Activated CD4-positive, alpha-beta memory T cell treated with anti-CD3 and anti-CD28 coated beads, Interleukin-2, amount 10 ng/mL, durations not matched to agents 7 days and 5 days (primary cell): ENCODE results near the gene TMEM158. TPM values are rescaled to one million over a fixed set of nuclear protein-coding genes. Genes with fewer than 3 reads are reported as not detected.
A peak's percentile ranks its signal among the peaks of the same experiment; 100 is the strongest.

Source experiments
- CTCF ChIA-PET: fragments of 350-600 bp; sonication (Branson Sonifier 250); formaldehyde crosslinking; loops from one replicate; lab custom pipeline; 2021; ENCODE audit warnings: antibody characterized with exemption, inconsistent platforms; lab: Charles Lee
- POLR2A ChIA-PET: fragments of 350-600 bp; sonication (Branson Sonifier 250); formaldehyde crosslinking; loops from one replicate; lab custom pipeline; 2021; ENCODE audit warnings: antibody characterized with exemption; lab: Charles Lee
- DNase-seq: peaks from one replicate; pipeline ENCODE4 v3.0.0-alpha.2; 2020
- H3K27ac Mint-ChIP-seq: one replicate; pipeline ENCODE4 v1.8.0; 2021; ENCODE audit warnings: mild to moderate bottlenecking, mixed read lengths
- H3K27me3 Mint-ChIP-seq: one replicate; pipeline ENCODE4 v1.8.0; 2021; ENCODE audit warnings: mixed read lengths
- H3K36me3 Mint-ChIP-seq: one replicate; pipeline ENCODE4 v1.8.0; 2021; ENCODE audit warnings: low read depth, mixed read lengths
- H3K4me1 Mint-ChIP-seq: one replicate; pipeline ENCODE4 v1.8.0; 2021; ENCODE audit warnings: mixed read lengths
- H3K4me3 Mint-ChIP-seq: one replicate; pipeline ENCODE4 v1.8.0; 2021; ENCODE audit warnings: mild to moderate bottlenecking, mixed read lengths
- H3K9me3 Mint-ChIP-seq: one replicate; pipeline ENCODE4 v1.8.0; 2021; ENCODE audit warnings: mixed read lengths
- total RNA-seq, 2 experiments: library from RNA; stranded (reverse); gene quantifications; one replicate each; pipeline ENCODE4 v1.2.3, GENCODE V29; 2021

The TMEM158 gene
- total RNA-seq, 2 experiments from 2014 or later, result not detected

GRCh38 chr3:45252826-45253225, 26.7 kb upstream of the TMEM158 start:
- no peak overlapping the region for H3K4me3 Mint-ChIP-seq
- ChIA-PET CTCF (interaction anchor here (1.2 kb wide), 2 partner anchors 197 to 212 kb away, joined by 3 read pairs; no protein-coding TSS in a partner anchor), POLR2A (no interaction called here)
- no peaks in the 10 kb centered on the region for H3K4me1 Mint-ChIP-seq
- H3K27ac Mint-ChIP-seq, result no peak overlapping the region
- H3K9me3 Mint-ChIP-seq, result no peaks in the 10 kb centered on the region
- H3K27me3 Mint-ChIP-seq, result peaks cover 22% of the 10 kb centered on the region
- no peaks in the 10 kb centered on the region for H3K36me3 Mint-ChIP-seq
- no peak for DNase-seq

- ChIA-PET CTCF (no interaction called here), POLR2A (no interaction called here)
- H3K4me3 Mint-ChIP-seq, result no peak overlapping the region
- no peak overlapping the region for H3K27ac Mint-ChIP-seq
- H3K4me1 Mint-ChIP-seq, result no peaks in the 10 kb centered on the region
- peaks cover 12% of the 10 kb centered on the region for H3K27me3 Mint-ChIP-seq
- H3K36me3 Mint-ChIP-seq, result no peaks in the 10 kb centered on the region
- H3K9me3 Mint-ChIP-seq, result no peaks in the 10 kb centered on the region
- DNase-seq, result no peak
These were observed 23.3 kb upstream of the TMEM158 start for GRCh38 chr3:45249391-45249790.

GRCh38 chr3:45246241-45246640, 20.2 kb upstream of the TMEM158 start:
- DNase-seq, result no peak
- H3K27me3 Mint-ChIP-seq, result peaks cover 9% of the 10 kb centered on the region
- H3K4me1 Mint-ChIP-seq, result no peaks in the 10 kb centered on the region
- ChIA-PET CTCF (no interaction called here), POLR2A (no interaction called here)
- no peaks in the 10 kb centered on the region for H3K36me3 Mint-ChIP-seq
- H3K9me3 Mint-ChIP-seq, result no peaks in the 10 kb centered on the region
- H3K4me3 Mint-ChIP-seq, result no peak overlapping the region
- no peak overlapping the region for H3K27ac Mint-ChIP-seq

GRCh38 chr3:45244356-45244755, 18.3 kb upstream of the TMEM158 start:
- ChIA-PET POLR2A (interaction anchor here (0.5 kb wide), 1 partner anchor 259 kb away, joined by 3 read pairs; no protein-coding TSS in a partner anchor), CTCF (interaction anchor here (0.5 kb wide), 1 partner anchor 543 kb away, joined by 3 read pairs; no protein-coding TSS in a partner anchor)
- no peak for DNase-seq

DNA sequence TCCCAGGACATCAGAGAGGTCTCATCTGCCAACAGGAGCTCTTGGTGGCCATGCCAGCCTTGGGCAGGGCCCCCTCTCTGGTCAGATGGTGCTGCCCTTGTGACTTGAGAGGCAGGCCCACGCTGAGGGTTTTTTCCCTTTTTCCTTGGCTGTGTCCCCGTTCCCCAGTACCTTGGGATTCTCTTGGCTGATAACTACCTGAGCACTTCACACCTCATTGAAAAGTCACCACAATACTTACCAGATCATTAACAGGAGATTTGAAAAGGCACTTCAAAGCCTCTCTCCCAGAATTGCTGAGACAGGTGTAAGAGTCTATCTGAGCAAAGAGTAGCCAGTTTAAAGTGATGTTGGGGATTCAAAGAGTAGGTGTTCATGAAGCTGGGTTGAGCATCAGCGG, 15.1 kb upstream of the TMEM158 start:
- POLR2A ChIA-PET, result no interaction called here
- Mint-ChIP-seq H3K4me3 (no peak overlapping the region), H3K36me3 (no peaks in the 10 kb centered on the region), H3K27me3 (peaks cover 14% of the 10 kb centered on the region), H3K27ac (no peak overlapping the region), H3K4me1 (no peaks in the 10 kb centered on the region), H3K9me3 (peaks cover 2% of the 10 kb centered on the region)
- no peak for DNase-seq
- CTCF ChIA-PET, result no interaction called here

More at GRCh38 chr3:45244356-45244755, 18.3 kb upstream of the TMEM158 start:
- Mint-ChIP-seq H3K36me3 (no peaks in the 10 kb centered on the region), H3K9me3 (no peaks in the 10 kb centered on the region), H3K27me3 (peaks cover 10% of the 10 kb centered on the region), H3K4me1 (no peaks in the 10 kb centered on the region), H3K27ac (no peak overlapping the region), H3K4me3 (no peak overlapping the region)

DNA sequence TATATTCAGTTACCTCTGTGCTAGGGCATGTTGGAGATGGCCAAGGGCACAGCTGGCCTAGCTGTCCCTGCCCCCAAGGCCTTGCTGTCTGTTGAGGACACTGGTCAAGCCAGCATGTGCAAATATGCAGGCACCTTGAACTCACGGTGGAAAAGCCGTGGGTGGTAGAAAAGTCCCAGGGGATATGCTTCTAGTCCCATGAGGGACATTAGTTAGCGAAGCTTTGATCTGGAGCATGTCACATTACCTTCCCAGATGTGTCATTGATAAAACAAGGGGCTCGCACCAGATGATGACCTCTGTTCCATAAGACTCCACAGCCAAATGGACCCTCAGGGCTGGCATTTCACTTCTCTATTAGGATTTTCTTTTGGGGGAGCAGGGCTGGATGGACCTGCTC, 14.2 kb upstream of the TMEM158 start:
- ChIA-PET CTCF (no interaction called here), POLR2A (no interaction called here)
- Mint-ChIP-seq H3K36me3 (no peaks in the 10 kb centered on the region), H3K4me1 (no peaks in the 10 kb centered on the region), H3K27ac (no peak overlapping the region), H3K27me3 (peaks cover 14% of the 10 kb centered on the region), H3K4me3 (no peak overlapping the region), H3K9me3 (peaks cover 10% of the 10 kb centered on the region)
- no peak for DNase-seq

DNA sequence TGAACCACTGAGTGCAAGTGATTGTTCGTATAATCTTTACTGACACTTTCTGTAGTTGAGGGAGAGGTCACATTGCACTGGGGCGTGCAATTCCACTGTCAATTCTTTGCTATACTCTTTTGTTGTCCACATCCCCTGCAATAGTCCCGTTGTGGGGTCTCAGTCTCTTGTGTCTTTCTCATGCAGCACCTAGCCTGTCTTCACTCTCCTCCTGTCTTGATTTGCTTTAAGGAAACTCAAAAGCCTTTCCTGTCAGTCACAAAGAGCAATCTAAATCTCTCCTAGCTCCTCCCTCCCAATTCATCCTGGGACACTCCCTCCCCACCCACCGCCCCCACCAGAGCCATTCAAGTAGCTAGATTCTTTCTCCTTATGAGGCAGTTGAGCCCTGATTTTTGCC, 13.2 kb upstream of the TMEM158 start:
- peaks cover 4% of the 10 kb centered on the region for H3K4me1 Mint-ChIP-seq
- H3K9me3 Mint-ChIP-seq, result peaks cover 13% of the 10 kb centered on the region
- H3K27me3 Mint-ChIP-seq, result peaks cover 15% of the 10 kb centered on the region
- ChIA-PET POLR2A (no interaction called here), CTCF (no interaction called here)
- no peak overlapping the region for H3K4me3 Mint-ChIP-seq
- no peaks in the 10 kb centered on the region for H3K36me3 Mint-ChIP-seq
- H3K27ac Mint-ChIP-seq, result no peak overlapping the region
- no peak for DNase-seq

DNA sequence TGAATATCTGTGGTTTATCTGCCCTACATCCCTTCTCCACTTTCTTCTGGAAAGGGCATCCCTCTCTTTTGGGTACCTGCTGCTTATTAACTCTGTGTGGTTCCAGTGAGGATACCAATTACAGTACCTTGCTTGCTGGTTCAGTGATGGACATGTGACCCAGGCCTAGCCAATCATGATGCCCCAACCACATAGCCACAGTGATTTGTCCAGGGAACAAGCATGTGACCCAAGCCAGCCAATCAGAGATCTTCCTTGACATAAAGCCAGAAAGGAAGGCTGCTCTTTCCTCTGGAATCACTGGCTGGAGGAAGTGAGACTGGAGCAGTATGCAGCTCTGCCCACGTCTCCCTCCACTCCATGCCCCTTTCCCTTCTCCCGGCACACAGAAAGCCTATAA, 10.9 kb upstream of the TMEM158 start:
- no peak overlapping the region for H3K4me3 Mint-ChIP-seq
- CTCF ChIA-PET, result no interaction called here
- H3K4me1 Mint-ChIP-seq, result peaks cover 6% of the 10 kb centered on the region
- H3K9me3 Mint-ChIP-seq, result peaks cover 13% of the 10 kb centered on the region
- no peak overlapping the region for H3K27ac Mint-ChIP-seq
- POLR2A ChIA-PET, result no interaction called here
- peaks cover 24% of the 10 kb centered on the region for H3K27me3 Mint-ChIP-seq
- DNase-seq, result no peak
- no peaks in the 10 kb centered on the region for H3K36me3 Mint-ChIP-seq

DNA sequence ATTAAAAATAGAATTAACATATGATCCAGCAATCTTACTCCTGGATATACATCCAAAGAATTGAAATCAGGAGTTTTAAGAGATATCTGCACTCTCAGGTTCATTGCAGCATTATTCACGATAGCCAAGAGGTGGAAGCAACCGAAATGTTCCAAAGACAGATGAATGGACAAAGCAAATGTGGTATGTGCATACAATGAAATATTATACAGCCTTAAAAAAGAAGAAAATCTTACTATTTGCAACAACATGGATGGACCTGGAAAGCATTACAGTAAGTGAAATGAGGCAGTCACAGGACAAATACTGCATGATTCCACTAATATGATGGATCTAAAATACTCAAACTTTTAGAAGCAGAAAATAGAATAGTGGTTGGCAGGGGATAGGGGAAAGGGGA, 9.3 kb upstream of the TMEM158 start:
- Mint-ChIP-seq H3K27me3 (peaks cover 31% of the 10 kb centered on the region), H3K27ac (no peak overlapping the region), H3K4me1 (peaks cover 6% of the 10 kb centered on the region), H3K9me3 (peaks cover 13% of the 10 kb centered on the region), H3K36me3 (no peaks in the 10 kb centered on the region), H3K4me3 (no peak overlapping the region)
- CTCF ChIA-PET, result no interaction called here
- POLR2A ChIA-PET, result no interaction called here
- DNase-seq, result no peak

DNA sequence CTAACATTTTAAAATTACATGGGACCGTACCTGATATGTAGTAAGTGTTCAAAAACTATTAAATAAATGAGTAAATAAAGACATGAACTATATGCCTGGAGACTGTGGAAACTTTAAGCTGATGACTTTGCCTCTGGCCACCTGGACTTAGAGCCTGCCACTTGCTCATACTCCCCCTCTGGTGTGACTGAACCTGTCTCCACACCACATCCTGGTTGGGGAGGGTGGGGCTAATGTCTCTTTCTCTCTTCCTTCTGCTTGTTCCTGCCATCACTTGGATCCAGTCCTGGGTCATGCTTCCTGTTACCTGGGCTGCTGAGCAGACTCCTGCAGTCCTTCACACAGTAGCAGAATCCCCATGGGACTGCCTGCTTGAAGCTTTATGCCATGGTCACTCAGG, 8.2 kb upstream of the TMEM158 start:
- no peak for DNase-seq
- POLR2A ChIA-PET, result no interaction called here
- H3K27ac Mint-ChIP-seq, result no peak overlapping the region

DNA sequence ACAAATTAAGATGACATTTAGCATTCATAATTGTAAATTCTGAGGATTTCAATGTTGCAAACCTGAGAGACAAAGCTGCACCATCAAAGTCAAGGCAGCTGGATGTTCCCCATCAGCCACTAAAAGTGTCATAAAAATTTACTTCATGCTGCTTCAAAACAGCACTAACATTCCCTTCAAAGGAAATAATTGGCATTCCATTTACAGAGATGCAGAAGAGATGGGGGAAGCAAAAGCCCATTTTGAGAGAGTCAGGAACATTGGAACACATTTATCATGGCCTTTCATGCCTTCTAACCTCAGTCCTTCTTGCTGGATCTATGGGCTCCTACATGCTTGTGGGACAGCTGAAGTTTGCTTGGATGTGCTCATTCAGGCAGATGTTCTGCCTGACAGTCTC, 6.4 kb upstream of the TMEM158 start:
- no peak for DNase-seq
- Mint-ChIP-seq H3K36me3 (no peaks in the 10 kb centered on the region), H3K9me3 (peaks cover 13% of the 10 kb centered on the region), H3K4me3 (no peak overlapping the region), H3K27me3 (peaks cover 47% of the 10 kb centered on the region), H3K27ac (no peak overlapping the region), H3K4me1 (peaks cover 6% of the 10 kb centered on the region)
- CTCF ChIA-PET, result interaction anchor here (1.0 kb wide), 1 partner anchor 23 kb away, joined by 3 read pairs; no protein-coding TSS in a partner anchor
- POLR2A ChIA-PET, result no interaction called here

More for the DNA sequence above, 8.2 kb upstream of the TMEM158 start:
- peaks cover 35% of the 10 kb centered on the region for H3K27me3 Mint-ChIP-seq
- H3K36me3 Mint-ChIP-seq, result no peaks in the 10 kb centered on the region
- H3K9me3 Mint-ChIP-seq, result peaks cover 13% of the 10 kb centered on the region
- CTCF ChIA-PET, result interaction anchor here (1.2 kb wide), 1 partner anchor 194 kb away, joined by 4 read pairs; no protein-coding TSS in a partner anchor
- H3K4me3 Mint-ChIP-seq, result no peak overlapping the region
- H3K4me1 Mint-ChIP-seq, result peaks cover 6% of the 10 kb centered on the region

DNA sequence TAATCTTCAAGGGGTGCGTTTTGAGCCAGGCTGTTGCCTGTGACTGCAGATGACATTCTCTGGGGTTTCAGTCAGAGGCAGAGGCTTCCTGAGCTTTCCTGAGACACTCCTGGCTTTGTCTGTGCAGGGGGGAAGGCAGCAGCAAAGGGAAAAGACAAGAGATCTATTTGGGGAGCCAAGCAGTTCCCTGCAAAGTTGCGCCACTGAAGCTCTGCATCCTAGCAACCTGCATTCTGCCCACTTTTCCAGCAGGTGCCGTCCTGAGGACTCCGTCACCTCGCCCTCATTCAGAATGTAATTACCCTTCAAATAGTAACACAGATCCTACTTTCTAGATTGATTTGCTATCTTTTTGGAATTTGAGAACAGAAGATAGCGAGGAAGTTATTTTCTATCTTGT, 1.9 kb upstream of the TMEM158 start:
- DNase-seq, result no peak
- Mint-ChIP-seq H3K36me3 (no peaks in the 10 kb centered on the region), H3K4me3 (no peak overlapping the region), H3K27ac (no peak overlapping the region), H3K9me3 (no peaks in the 10 kb centered on the region), H3K27me3 (peaks cover 74% of the 10 kb centered on the region), H3K4me1 (peaks cover 10% of the 10 kb centered on the region)
- ChIA-PET CTCF (interaction anchor here (1.9 to 7.7 kb wide), 2 partner anchors 18 to 188 kb away, joined by 4 to 33 read pairs; no protein-coding TSS in a partner anchor), POLR2A (interaction anchor here (1.1 kb wide), 1 partner anchor 9 kb away, joined by 5 read pairs; no protein-coding TSS in a partner anchor)

DNA sequence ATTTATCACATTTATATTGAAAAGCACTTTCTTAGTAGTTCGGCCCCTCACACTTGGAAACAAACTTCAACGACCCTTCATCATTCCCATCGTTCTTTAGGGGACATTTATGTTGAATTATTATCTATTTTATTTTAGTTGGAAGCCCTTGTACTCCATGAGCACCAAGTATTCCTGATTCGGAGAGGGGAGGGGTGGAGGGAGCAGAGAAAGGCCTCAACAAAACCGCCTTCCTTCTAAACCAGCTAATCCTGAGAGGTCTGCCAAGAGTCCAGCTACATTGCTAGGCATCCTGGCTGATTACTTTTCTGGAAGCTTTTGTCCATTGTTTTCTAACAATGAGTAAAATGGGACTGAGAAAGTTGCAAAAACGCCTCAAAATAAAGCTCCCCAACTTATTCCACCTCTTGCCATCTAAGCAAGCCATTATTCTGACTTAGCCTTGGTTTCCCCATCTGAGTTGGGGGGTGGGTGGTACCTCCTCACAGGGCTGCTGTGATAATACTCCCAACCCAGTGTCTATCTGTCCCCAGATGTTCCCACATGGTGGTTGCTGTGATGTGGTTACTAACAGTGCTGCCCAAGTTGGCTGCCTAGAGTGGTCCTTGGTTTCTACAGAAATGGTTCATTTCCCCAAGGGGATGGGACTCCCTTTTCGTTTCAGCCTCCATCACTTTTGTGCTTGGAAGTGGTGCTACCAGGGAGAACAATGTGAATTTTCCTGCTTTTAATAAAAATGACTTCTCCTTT, 1.2 kb upstream of the TMEM158 start:
- POLR2A ChIA-PET, result interaction anchor here (1.1 kb wide), 1 partner anchor 8 kb away, joined by 5 read pairs; no protein-coding TSS in a partner anchor

More for the DNA sequence above, 1.2 kb upstream of the TMEM158 start:
- CTCF ChIA-PET, result interaction anchor here (1.0 to 7.7 kb wide), 3 partner anchors 17 to 190 kb away, joined by 3 to 33 read pairs (median 4); no protein-coding TSS in a partner anchor
- Mint-ChIP-seq H3K27me3 (peaks cover 74% of the 10 kb centered on the region), H3K36me3 (no peaks in the 10 kb centered on the region), H3K9me3 (no peaks in the 10 kb centered on the region), H3K27ac (no peak overlapping the region), H3K4me3 (peak overlapping the region; percentile 55), H3K4me1 (peaks cover 10% of the 10 kb centered on the region)
- DNase-seq, result no peak
